Measurements from ENCODE around the gene TESK2. TPM values are rescaled to one million over a fixed set of nuclear protein-coding genes. Genes with fewer than 3 reads are reported as not detected.

The TESK2 gene
- total and polyA plus RNA-seq, 2 of the 13 experiments (the other 11 are each of a cell fraction or from before 2014, with no cell fraction given), result 5.5 to 9.6 TPM

- no peak for TF ChIP-seq ZHX1 (CRISPR knock-in tag; IDR thresholded peaks at IDR 0.05; ENCODE audit: low read depth)
- no peak for TF ChIP-seq ZBTB7B (CRISPR knock-in tag; IDR thresholded peaks at IDR 0.05)
- TF ChIP-seq NR0B2 (CRISPR knock-in tag; IDR thresholded peaks at IDR 0.05), result no peak
- TF ChIP-seq SIN3A (IDR thresholded peaks at IDR 0.05; ENCODE audit: borderline replicate concordance, low read depth, low read length), result no peak
- TF ChIP-seq ZNF773 (CRISPR knock-in tag; IDR thresholded peaks at IDR 0.05; ENCODE audit: borderline replicate concordance), result no peak
- TF ChIP-seq GATA4 (IDR thresholded peaks at IDR 0.05; ENCODE audit: borderline replicate concordance, low read depth), result no peak
- TF ChIP-seq ZSCAN12 (CRISPR knock-in tag; IDR thresholded peaks at IDR 0.05), result no peak
- TF ChIP-seq NFKB2 (CRISPR knock-in tag; IDR thresholded peaks at IDR 0.05; ENCODE audit: borderline replicate concordance), result no peak
- TF ChIP-seq ZNF720 (CRISPR knock-in tag; IDR thresholded peaks at IDR 0.05), result no peak
- no peak for TF ChIP-seq SIX4 (CRISPR knock-in tag; IDR thresholded peaks at IDR 0.05)
- TF ChIP-seq MAZ (IDR thresholded peaks at IDR 0.05; ENCODE audit: borderline replicate concordance, low read depth, low read length), result no peak
- no peak for TF ChIP-seq MAZ (CRISPR knock-in tag; IDR thresholded peaks at IDR 0.05; ENCODE audit: low read depth)
- TF ChIP-seq ZNF142 (CRISPR knock-in tag; IDR thresholded peaks at IDR 0.05), result no peak
- TF ChIP-seq ZNF354B (CRISPR knock-in tag; IDR thresholded peaks at IDR 0.05), result no peak
- no peak for TF ChIP-seq RFXAP (CRISPR knock-in tag; IDR thresholded peaks at IDR 0.05; ENCODE audit: borderline replicate concordance)
- TF ChIP-seq SKIL (CRISPR knock-in tag; IDR thresholded peaks at IDR 0.05; ENCODE audit: borderline replicate concordance), result no peak
- TF ChIP-seq HDAC6 (IDR thresholded peaks at IDR 0.05; ENCODE audit: low read depth, low read length), result no peak
- no peak for TF ChIP-seq ZGPAT (CRISPR knock-in tag; IDR thresholded peaks at IDR 0.05)
Measured at GRCh38 chr1:45319761-45320160, 171.2 kb downstream of the TESK2 start (continued).
